HG02678 (cell line): ENCODE data around the gene DOCK4.

Experiments used
- ATAC-seq: cut with Tn5 transposase; IDR thresholded peaks from one replicate; pipeline ENCODE4 v1.9.1; 2021; ENCODE audit warnings: mild to moderate bottlenecking, moderate library complexity; ENCODE audit not compliant: unreplicated experiment

The DOCK4 gene

GRCh38 chr7:111835066-111835465, 371.1 kb downstream of the DOCK4 start:
- ATAC-seq: no peak

GRCh38 chr7:111834367-111834766, 371.8 kb downstream of the DOCK4 start:
- no peak for ATAC-seq

- no peak for ATAC-seq
Observed at GRCh38 chr7:111833466-111833865, 372.7 kb downstream of the DOCK4 start.

- no peak for ATAC-seq
Observed at GRCh38 chr7:111832174-111832573, 374.0 kb downstream of the DOCK4 start.

- ATAC-seq: no peak
Observed at GRCh38 chr7:111829221-111829620, 377.0 kb downstream of the DOCK4 start.

GRCh38 chr7:111827863-111828504, 378.2 kb downstream of the DOCK4 start:
- no peak for ATAC-seq

GRCh38 chr7:111825046-111825445, 381.2 kb downstream of the DOCK4 start:
- no peak for ATAC-seq

GRCh38 chr7:111823826-111824225, 382.4 kb downstream of the DOCK4 start:
- ATAC-seq: no peak

- no peak for ATAC-seq
Observed at GRCh38 chr7:111821046-111821445, 385.2 kb downstream of the DOCK4 start.

- ATAC-seq: no peak
Observed at GRCh38 chr7:111820621-111821020, 385.6 kb downstream of the DOCK4 start.

- no peak for ATAC-seq
Observed at GRCh38 chr7:111820121-111820520, 386.1 kb downstream of the DOCK4 start.

- ATAC-seq: no peak
Observed at GRCh38 chr7:111815354-111815753, 390.8 kb downstream of the DOCK4 start.

GRCh38 chr7:111813306-111813705, 392.9 kb downstream of the DOCK4 start:
- ATAC-seq: no peak

GRCh38 chr7:111806232-111806631, 400.0 kb downstream of the DOCK4 start:
- no peak for ATAC-seq

GRCh38 chr7:111803015-111803758, 403.0 kb downstream of the DOCK4 start:
- no peak for ATAC-seq

GRCh38 chr7:111802194-111802772, 403.9 kb downstream of the DOCK4 start:
- ATAC-seq: no peak

- no peak for ATAC-seq
Observed at GRCh38 chr7:111801277-111801676, 404.9 kb downstream of the DOCK4 start.

GRCh38 chr7:111796671-111797070, 409.5 kb downstream of the DOCK4 start:
- ATAC-seq: no peak

- no peak for ATAC-seq
Observed at GRCh38 chr7:111789870-111790269, 416.3 kb downstream of the DOCK4 start.

- ATAC-seq: no peak
Observed at GRCh38 chr7:111789048-111789320, 417.2 kb downstream of the DOCK4 start.

- no peak for ATAC-seq
Observed at GRCh38 chr7:111788286-111789047, 417.7 kb downstream of the DOCK4 start.

GRCh38 chr7:111787741-111788140, 418.5 kb downstream of the DOCK4 start:
- no peak for ATAC-seq
